ENCODE measurements around the gene PIGBOS1. TPM values are rescaled to one million over a fixed set of nuclear protein-coding genes. Genes with fewer than 3 reads are reported as not detected.

Gene PIGBOS1
- total RNA-seq = 1 to 10 TPM; 8.5 to 8.7 TPM
- long read RNA-seq, donor 1, partial matches to known transcripts = 0 of 3 reads
- long read RNA-seq, donor 1, other reads (novel, unspliced or antisense) = 2 of 3 reads
- long read RNA-seq, donor 2, partial matches to known transcripts = 1 of 6 reads
- long read RNA-seq, donor 2, other reads (novel, unspliced or antisense) = 2 of 6 reads

- intact Hi-C loops (cut with DNase I) = no loop called here
- peak; percentile 96 for DNase-seq (ENCODE audit: low spot score)
Measured at GRCh38 chr15:55318588-55319494, at the start of gene PIGBOS1, which contains the start of gene PIGB. Gene PIGBOS1 (minus strand): TSS chr15:55319123. CDS start chr15:55317792, 1,331 bp downstream. Gene PIGB (plus strand): TSS chr15:55319222. CDS start chr15:55319251, 29 bp downstream.

DNA sequence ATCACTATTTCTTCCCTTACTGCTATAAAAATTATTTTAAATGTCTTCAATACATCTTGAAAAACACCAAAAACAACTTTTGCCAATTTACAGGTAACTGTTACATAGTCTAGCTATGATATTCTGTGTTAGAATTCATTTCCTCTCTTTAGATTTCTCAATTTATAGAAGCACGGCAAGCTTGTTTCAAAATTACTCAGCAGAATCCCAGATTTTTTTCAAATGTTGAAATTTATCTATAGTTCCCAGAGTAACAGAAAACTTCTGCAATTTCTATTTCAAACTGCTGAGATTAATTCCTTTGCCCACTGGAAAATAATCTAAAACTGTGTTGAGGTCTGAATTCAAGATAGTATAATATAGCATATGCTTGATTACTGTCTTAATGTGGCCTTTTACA lies 48.1 kb upstream of the PIGBOS1 start:
- DNase-seq (ENCODE audit: low spot score) = no peak
- intact Hi-C loops (cut with DNase I) = no loop called here

DNA sequence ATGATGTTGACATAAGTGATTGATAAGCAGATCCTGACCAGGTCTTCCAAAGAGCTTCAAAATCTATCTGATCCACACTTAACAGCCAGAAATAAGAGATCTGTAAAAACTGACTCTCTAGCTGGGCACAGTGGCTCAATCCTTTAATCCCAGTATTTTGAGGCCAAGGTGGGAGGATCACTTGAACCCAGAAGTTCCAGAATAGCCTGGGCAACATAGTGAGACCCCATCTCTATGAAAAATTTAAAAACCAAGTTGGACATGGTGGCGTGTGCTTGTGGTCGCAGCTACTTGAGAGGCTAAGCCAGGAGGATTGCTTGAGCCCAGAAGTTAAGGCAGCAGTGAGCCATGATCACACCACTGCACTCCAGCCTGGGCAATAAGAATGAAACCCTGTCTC lies 43.7 kb upstream of the PIGBOS1 start:
- intact Hi-C loops (cut with DNase I) = loop anchor here in 1 of 2 donors (5.0 kb wide), 1 partner anchor 85 kb away; no protein-coding TSS in a partner anchor
- DNase-seq (ENCODE audit: low spot score) = no peak

DNA sequence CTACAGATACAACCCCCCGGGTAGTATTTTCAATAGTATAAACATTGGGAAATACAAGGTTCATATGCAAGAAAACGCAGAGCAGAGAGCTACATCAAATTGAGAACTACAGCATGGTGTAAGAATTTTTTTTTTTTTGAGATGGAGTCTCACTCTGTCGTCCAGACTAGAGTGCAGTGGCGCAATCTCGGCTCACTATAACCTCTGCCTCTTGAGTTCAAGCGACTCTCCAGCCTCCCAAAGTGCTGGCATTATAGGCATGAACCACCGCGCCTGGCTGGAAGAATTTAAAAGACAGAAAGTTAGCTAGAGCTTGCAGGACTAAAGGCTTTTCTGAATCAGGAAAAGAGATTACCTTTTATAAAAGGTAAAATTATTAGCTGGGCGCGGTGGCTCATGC lies 42.1 kb upstream of the PIGBOS1 start:
- intact Hi-C loops (cut with DNase I) = loop anchor here in 1 of 2 donors (5.0 kb wide), 1 partner anchor 86 kb away; no protein-coding TSS in a partner anchor
- no peak for DNase-seq (ENCODE audit: low spot score)

DNA sequence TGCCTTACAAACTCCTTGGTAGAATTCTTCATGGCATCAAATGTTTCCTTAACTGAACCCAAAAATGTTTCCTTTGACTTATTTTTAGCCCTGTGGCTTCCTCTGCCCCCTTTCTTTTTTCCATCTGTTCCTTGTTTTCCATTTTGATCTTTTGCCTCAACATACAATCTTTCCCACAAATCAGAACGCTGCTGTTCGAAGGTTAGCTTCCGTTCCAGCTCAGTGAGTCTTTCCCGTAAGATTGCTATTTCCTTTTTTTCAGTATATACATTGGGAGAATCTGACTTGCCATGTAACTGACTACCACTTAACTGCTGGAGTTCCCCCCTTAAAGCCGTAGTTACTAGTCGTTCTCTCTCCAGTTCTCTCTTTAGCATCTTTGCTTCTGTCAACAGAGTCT lies 41.3 kb upstream of the PIGBOS1 start:
- intact Hi-C loops (cut with DNase I) = loop anchor here in 1 of 2 donors (5.0 kb wide), 1 partner anchor 87 kb away; no protein-coding TSS in a partner anchor
- no peak for DNase-seq (ENCODE audit: low spot score)

- intact Hi-C loops (cut with DNase I) = no loop called here
Measured at GRCh38 chr15:55358471-55358870, 39.5 kb upstream of the PIGBOS1 start.

GRCh38 chr15:55357774-55358173 lies 38.9 kb upstream of the PIGBOS1 start:
- intact Hi-C loops (cut with DNase I) = loop anchor here in 1 of 2 donors (1.0 kb wide), 1 partner anchor 31 kb away; no protein-coding TSS in a partner anchor
- no peak for DNase-seq (ENCODE audit: low spot score)

More at GRCh38 chr15:55358471-55358870, 39.5 kb upstream of the PIGBOS1 start:
- DNase-seq (ENCODE audit: low spot score) = no peak

DNA sequence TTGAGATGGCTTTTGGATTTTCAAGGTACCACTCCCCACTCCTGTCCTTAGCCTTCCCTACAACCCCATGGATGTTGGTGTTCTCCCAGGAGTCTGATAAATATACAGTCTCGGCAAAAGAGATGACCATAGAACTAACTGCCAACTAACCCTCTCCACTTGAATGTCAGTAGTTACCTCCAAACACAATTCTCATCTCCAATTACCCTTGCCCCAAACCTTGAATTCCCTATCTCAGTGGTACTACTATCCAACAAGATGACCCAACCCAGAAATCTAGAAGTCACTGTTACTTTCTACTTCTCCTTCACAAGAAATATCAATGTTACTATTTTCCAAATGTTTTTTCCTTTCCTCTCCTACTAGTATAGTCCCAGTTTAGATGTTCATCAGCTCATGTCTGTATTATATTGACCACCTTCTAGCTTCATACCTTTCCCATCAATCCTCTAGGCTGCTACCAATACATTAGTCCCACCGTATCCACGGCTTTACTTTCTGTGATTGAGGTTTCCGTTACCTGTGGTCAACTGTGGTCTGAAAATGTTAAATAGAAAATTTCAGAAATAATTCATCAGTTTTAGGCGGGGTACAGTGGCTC lies 38.2 kb upstream of the PIGBOS1 start:
- no peak for DNase-seq (ENCODE audit: low spot score)
- intact Hi-C loops (cut with DNase I) = loop anchor here in 1 of 2 donors (1.0 kb wide), 1 partner anchor 31 kb away; no protein-coding TSS in a partner anchor

DNA sequence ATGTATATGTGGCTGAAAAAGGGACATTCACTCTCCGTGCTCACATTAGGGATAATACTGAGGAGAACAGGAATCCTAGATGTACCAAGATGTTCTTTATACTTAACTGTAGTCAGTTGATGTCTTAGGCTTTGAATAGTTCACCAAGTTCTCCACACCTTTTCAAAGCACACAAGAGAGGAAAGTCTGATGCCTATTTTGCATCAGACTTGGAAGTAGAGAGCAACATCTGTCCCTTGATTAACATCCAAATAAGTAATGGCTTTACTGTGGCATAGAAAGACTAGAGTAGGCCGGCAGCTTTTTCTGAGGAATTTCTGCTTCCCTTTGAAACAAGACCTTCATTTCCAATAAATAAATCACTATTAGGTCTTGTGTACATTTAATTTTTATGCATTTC lies 34.1 kb upstream of the PIGBOS1 start:
- intact Hi-C loops (cut with DNase I) = no loop called here
- DNase-seq (ENCODE audit: low spot score) = no peak

GRCh38 chr15:55349282-55349681 lies 30.4 kb upstream of the PIGBOS1 start:
- intact Hi-C loops (cut with DNase I) = no loop called here
- DNase-seq (ENCODE audit: low spot score) = no peak

DNA sequence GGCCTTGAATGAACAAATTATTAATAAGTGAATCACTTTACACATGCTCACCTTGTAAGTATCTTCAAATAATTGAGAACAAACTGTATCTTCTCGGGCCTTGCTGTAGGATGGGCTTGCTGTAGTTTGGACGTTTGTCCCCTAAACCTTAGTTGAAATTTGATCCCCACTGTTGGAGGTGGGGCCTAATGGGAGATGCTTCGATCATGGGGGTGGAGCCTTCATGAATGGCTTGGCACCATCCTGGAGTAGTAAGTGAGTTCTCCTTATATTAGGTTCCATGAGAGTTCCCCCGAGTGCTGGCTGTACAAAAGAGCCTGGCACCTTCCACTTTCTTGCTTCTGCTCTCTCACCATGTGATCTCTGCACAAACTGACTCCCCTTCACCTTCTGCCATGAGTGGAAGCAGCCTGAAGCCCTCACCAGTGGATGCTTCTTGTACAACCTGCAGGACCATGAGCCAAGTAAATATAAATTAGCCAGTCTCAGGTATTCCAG lies 29.4 kb upstream of the PIGBOS1 start:
- DNase-seq (ENCODE audit: low spot score) = no peak
- intact Hi-C loops (cut with DNase I) = no loop called here

DNA sequence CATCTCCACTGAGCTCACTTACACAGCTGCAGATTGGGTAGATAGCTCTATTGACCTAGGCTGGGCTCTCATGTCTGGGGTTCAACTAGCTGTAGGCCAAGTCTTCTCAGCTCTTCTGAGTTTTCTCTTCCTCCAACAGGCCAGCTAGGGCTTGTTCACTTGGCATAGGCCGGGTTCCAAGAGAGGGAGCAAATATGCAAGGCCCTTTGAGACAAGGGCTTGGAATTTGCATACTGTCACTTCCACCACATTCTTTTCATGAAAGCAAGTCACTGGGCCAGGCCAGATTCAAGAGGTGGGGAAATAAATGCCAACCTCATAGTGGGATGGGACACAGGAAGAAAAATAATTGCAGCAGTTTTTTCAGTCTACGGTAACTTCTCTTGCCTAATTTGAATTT lies 25.3 kb upstream of the PIGBOS1 start:
- DNase-seq (ENCODE audit: low spot score) = no peak
- intact Hi-C loops (cut with DNase I) = no loop called here

- DNase-seq (ENCODE audit: low spot score) = no peak
- intact Hi-C loops (cut with DNase I) = no loop called here
Measured at GRCh38 chr15:55343168-55343567, 24.2 kb upstream of the PIGBOS1 start.

GRCh38 chr15:55337160-55337559 lies 18.2 kb upstream of the PIGBOS1 start:
- no peak for DNase-seq (ENCODE audit: low spot score)

GRCh38 chr15:55334997-55335396 lies 16.1 kb upstream of the PIGBOS1 start:
- no peak for DNase-seq (ENCODE audit: low spot score)
- intact Hi-C loops (cut with DNase I) = no loop called here

More at GRCh38 chr15:55337160-55337559, 18.2 kb upstream of the PIGBOS1 start:
- intact Hi-C loops (cut with DNase I) = no loop called here

DNA sequence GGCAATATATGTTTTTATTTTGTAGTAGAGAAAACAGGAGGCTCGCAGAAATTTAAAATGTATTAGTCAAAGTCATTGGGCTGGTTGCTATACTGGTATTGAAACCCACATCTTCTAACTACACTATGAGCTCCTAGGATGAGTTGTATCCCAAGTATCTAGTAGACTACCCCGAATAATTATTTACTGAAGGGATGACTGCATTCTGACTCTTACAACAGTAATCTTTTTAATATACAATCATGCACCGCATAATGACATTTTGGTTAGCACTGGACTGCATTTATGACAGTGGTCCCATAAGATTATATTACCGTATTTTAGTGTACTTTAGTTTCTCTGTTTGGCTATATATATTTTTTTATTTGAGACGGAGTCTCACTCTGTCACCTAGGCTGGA lies 15.4 kb upstream of the PIGBOS1 start:
- DNase-seq (ENCODE audit: low spot score) = no peak
- intact Hi-C loops (cut with DNase I) = no loop called here

DNA sequence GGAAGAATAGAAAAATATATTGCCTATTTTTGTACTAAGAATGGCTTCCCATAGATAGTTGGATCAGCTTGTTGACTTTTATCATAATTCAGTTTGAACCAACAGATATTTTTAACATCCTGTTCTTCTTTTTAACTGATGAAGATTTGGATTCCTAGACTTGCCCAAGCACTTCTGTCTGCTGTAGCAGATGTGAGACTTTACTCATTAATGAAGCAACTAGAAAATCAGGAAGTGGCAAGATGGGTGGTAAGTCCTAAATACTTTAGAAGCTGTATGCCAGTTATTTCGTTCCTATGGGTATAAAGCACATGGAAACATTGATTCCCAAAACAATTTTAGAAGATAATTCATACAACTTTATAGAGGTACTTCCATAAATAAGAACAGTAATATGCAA lies 8.5 kb upstream of the PIGBOS1 start:
- intact Hi-C loops (cut with DNase I) = no loop called here
- no peak for DNase-seq (ENCODE audit: low spot score)

- DNase-seq (ENCODE audit: low spot score) = no peak
- intact Hi-C loops (cut with DNase I) = no loop called here
Measured at GRCh38 chr15:55322467-55322866, 3.5 kb upstream of the PIGBOS1 start.

DNA sequence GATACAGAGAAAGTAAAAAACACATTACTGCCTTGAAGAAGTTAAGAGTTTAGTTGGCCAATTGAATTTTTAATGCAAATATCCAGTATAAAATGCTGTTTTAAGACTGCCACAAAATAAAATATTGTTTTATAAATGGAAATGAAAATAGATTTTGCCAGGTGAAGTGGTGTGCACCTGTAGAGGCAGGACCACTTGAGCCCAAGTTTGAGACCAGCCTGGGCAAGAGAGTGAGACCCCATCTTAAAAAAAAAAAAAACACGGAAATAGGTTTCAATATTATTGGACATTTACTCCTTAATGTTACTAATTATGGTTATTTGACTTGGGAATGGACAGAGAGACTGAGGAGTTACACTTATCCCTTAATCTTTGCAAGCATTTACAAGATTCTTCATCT lies 2.0 kb upstream of the PIGBOS1 start:
- no peak for DNase-seq (ENCODE audit: low spot score)
- intact Hi-C loops (cut with DNase I) = no loop called here

- no peak for DNase-seq (ENCODE audit: low spot score)
- intact Hi-C loops (cut with DNase I) = no loop called here
Measured at GRCh38 chr15:55320238-55320550, 1.3 kb upstream of the PIGBOS1 start.
